CD4-positive, alpha-beta memory T cell (primary cell): Measurements from ENCODE around the gene HLA-A. TPM values are rescaled to one million over a fixed set of nuclear protein-coding genes. Genes with fewer than 3 reads are reported as not detected.
"Not testable (repeated sequence)": the region's sequence is repeated elsewhere in the genome, so short reads cannot be mapped to it uniquely, and the experiment has no call there.

Experiments
- CTCF ChIA-PET: fragments of 350-600 bp; sonication (Branson Sonifier 250); formaldehyde crosslinking; loops from one replicate; lab custom pipeline; 2021; ENCODE audit warnings: inconsistent platforms; ENCODE audit not compliant: partially characterized antibody; lab: Charles Lee
- POLR2A ChIA-PET: fragments of 350-600 bp; sonication (Branson Sonifier 250); formaldehyde crosslinking; loops from one replicate; lab custom pipeline; 2021; ENCODE audit not compliant: partially characterized antibody; lab: Charles Lee
- DNase-seq, 5 donors: peaks; one replicate each; pipeline versions ENCODE4 v3.0.0 to v3.0.0-alpha.2; 2020 to 2022; ENCODE audit warnings: mixed read lengths in 1 of 5
- H3K27ac ChIP-seq: one replicate; pipeline ENCODE4 v1.7.0; 2013; ENCODE audit warnings: low read depth, low read length
- H3K27me3 ChIP-seq: 2 replicates; pipeline ENCODE4 v1.7.0; 2013; ENCODE audit warnings: mild to moderate bottlenecking, low read length, moderate library complexity; ENCODE audit not compliant: insufficient read depth
- H3K36me3 ChIP-seq: 2 replicates; pipeline ENCODE4 v1.7.0; 2013; ENCODE audit warnings: mild to moderate bottlenecking, low read length, moderate library complexity; ENCODE audit not compliant: insufficient read depth
- H3K4me1 ChIP-seq: 2 replicates; pipeline ENCODE4 v1.7.0; 2013; ENCODE audit warnings: mild to moderate bottlenecking, low read length, moderate library complexity; ENCODE audit not compliant: insufficient read depth
- H3K4me3 ChIP-seq, 2 donors: one replicate each; pipeline ENCODE4 v1.7.0; 2013; ENCODE audit warnings: low read length in 2 of 2, mild to moderate bottlenecking in 1 of 2
- H3K9me3 ChIP-seq, 2 donors: one replicate each; pipeline ENCODE4 v1.7.0; 2013; ENCODE audit warnings: low read length in 2 of 2, control low read depth in 1 of 2; ENCODE audit not compliant: control insufficient read depth in 1 of 2
- H3K27ac Mint-ChIP-seq, 7 donors: one replicate each; pipeline ENCODE4 v1.8.0; 2020 to 2021; ENCODE audit warnings: mixed read lengths in 7 of 7, mild to moderate bottlenecking in 6 of 7, inconsistent platforms in 3 of 7, moderate library complexity in 3 of 7
- H3K27me3 Mint-ChIP-seq, 2 donors: one replicate each; pipeline ENCODE4 v1.8.0; 2020 to 2021; ENCODE audit warnings: mixed read lengths in 2 of 2
- H3K36me3 Mint-ChIP-seq, 2 donors: one replicate each; pipeline ENCODE4 v1.8.0; 2020 to 2021; ENCODE audit warnings: mixed read lengths in 2 of 2, inconsistent platforms in 1 of 2, mild to moderate bottlenecking in 1 of 2
- H3K4me1 Mint-ChIP-seq, 4 donors: one replicate each; pipeline ENCODE4 v1.8.0; 2020 to 2021; ENCODE audit warnings: mixed read lengths in 4 of 4, mild to moderate bottlenecking in 1 of 4
- H3K4me3 Mint-ChIP-seq, 8 donors: one replicate each; pipeline ENCODE4 v1.8.0; 2020 to 2021; ENCODE audit warnings: mixed read lengths in 8 of 8, mild to moderate bottlenecking in 7 of 8, moderate library complexity in 6 of 8, inconsistent platforms in 3 of 8
- H3K9me3 Mint-ChIP-seq, 8 donors: one replicate each; pipeline ENCODE4 v1.8.0; 2020 to 2021; ENCODE audit warnings: mixed read lengths in 8 of 8, mild to moderate bottlenecking in 5 of 8, inconsistent platforms in 3 of 8, moderate library complexity in 1 of 8
- intact Hi-C: fragments of 100-400 bp; cut with micrococcal nuclease; formaldehyde crosslinking; loops from one replicate; pipeline ENCODE4 v1.15.1; 2023
- polyA plus RNA-seq, 2 donors: library from polyadenylated mRNA; unstranded; fragments of 300-500 nt; fragmentation: Illumina TruSeq; gene quantifications; one replicate each; pipeline ENCODE4 v1.2.3, GENCODE V29; 2021
- total RNA-seq, 2 experiments: library from RNA; stranded (reverse); gene quantifications; one replicate each; pipeline ENCODE4 v1.2.3, GENCODE V29; 2021

The HLA-A gene
- total and polyA plus RNA-seq, 4 experiments from 2014 or later = 2,115 to 3,137 (median 2,561) TPM

- CTCF ChIA-PET, H3K27ac Mint-ChIP-seq, H3K4me3 ChIP-seq, intact Hi-C loops, DNase-seq, H3K36me3 ChIP-seq, H3K27ac ChIP-seq, H3K4me3 Mint-ChIP-seq, H3K9me3 Mint-ChIP-seq, POLR2A ChIA-PET, H3K9me3 ChIP-seq, H3K36me3 Mint-ChIP-seq: not testable (repeated sequence)
- peaks cover 15 to 17% of the 10 kb centered on the region in 2 donors for H3K27me3 Mint-ChIP-seq
- Histone ChIP-seq H3K4me1 (peaks cover 21% of the 10 kb centered on the region), H3K27me3 (peaks cover 17% of the 10 kb centered on the region)
- peaks cover 16 to 22% (median 19%) of the 10 kb centered on the region in 4 donors for H3K4me1 Mint-ChIP-seq
These were observed 37.7 kb downstream of the HLA-A start for GRCh38 chr6:29980013-29980412.

GRCh38 chr6:29980511-29980910, 38.2 kb downstream of the HLA-A start:
- POLR2A ChIA-PET = no interaction called here
- H3K27me3 Mint-ChIP-seq = peaks cover 11 to 12% of the 10 kb centered on the region in 2 donors

GRCh38 chr6:29981211-29981812, 39.0 kb downstream of the HLA-A start:
- Mint-ChIP-seq H3K4me1 (peaks cover 6 to 9% (median 8%) of the 10 kb centered on the region in 4 donors), H3K4me3 (no peak overlapping the region), H3K9me3 (peaks cover 0 to 3% (median 0%) of the 10 kb centered on the region in 8 donors), H3K27me3 (peaks cover 6% of the 10 kb centered on the region in 2 donors), H3K27ac (no peak overlapping the region), H3K36me3 (no peaks in the 10 kb centered on the region)
- Histone ChIP-seq H3K4me3 (no peak overlapping the region), H3K9me3 (no peaks in the 10 kb centered on the region), H3K36me3 (no peaks in the 10 kb centered on the region), H3K4me1 (peaks cover 8% of the 10 kb centered on the region), H3K27ac (no peak overlapping the region), H3K27me3 (peaks cover 5% of the 10 kb centered on the region)
- intact Hi-C loops = no loop called here
- POLR2A ChIA-PET = no interaction called here
- no peak for DNase-seq
- CTCF ChIA-PET = interaction anchor here (0.6 to 0.7 kb wide), 2 partner anchors 9 to 133 kb away, joined by 3 to 4 read pairs; no protein-coding TSS in a partner anchor

More at GRCh38 chr6:29980511-29980910, 38.2 kb downstream of the HLA-A start:
- Mint-ChIP-seq H3K27ac (no peak overlapping the region), H3K4me1 (peaks cover 12 to 17% (median 15%) of the 10 kb centered on the region in 4 donors), H3K36me3 (no peaks in the 10 kb centered on the region), H3K4me3 (no peak overlapping the region), H3K9me3 (peaks cover 0 to 3% (median 0%) of the 10 kb centered on the region in 8 donors)
- Histone ChIP-seq H3K9me3 (no peaks in the 10 kb centered on the region), H3K4me1 (peaks cover 16% of the 10 kb centered on the region), H3K27me3 (peaks cover 13% of the 10 kb centered on the region), H3K36me3 (no peaks in the 10 kb centered on the region), H3K4me3 (no peak overlapping the region), H3K27ac (no peak overlapping the region)
- DNase-seq = no peak
- intact Hi-C loops = no loop called here
- CTCF ChIA-PET = no interaction called here

DNA sequence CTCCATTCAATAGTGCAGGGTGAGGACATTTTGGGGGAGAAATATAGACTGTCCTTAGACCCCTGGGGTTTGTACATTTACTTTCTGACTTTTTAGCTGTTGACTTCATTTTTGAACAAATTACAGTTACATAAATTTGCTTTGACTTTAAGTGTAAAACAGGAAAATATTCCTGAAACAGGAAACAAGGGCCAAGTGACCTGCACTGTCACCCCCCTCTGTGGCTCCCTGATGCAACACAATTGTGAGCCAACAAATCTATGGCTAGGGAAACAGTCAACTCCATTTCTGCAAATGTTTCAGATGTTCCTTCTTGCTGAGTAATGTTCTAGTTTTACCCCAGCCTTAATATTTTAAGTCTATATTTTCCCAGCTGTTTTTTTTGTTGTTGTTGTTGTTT, 39.8 kb downstream of the HLA-A start:
- POLR2A ChIA-PET = no interaction called here
- Histone ChIP-seq H3K36me3 (no peaks in the 10 kb centered on the region), H3K27ac (no peak overlapping the region), H3K4me1 (peaks cover 3% of the 10 kb centered on the region), H3K9me3 (no peaks in the 10 kb centered on the region), H3K27me3 (peaks cover 4% of the 10 kb centered on the region), H3K4me3 (no peak overlapping the region)
- Mint-ChIP-seq H3K4me3 (no peak overlapping the region), H3K27ac (no peak overlapping the region), H3K9me3 (peaks cover 0 to 1% (median 0%) of the 10 kb centered on the region in 8 donors), H3K27me3 (peaks cover 2% of the 10 kb centered on the region in 2 donors), H3K4me1 (peaks cover 2 to 3% (median 3%) of the 10 kb centered on the region in 4 donors), H3K36me3 (no peaks in the 10 kb centered on the region)
- intact Hi-C loops = no loop called here
- no peak for DNase-seq
- CTCF ChIA-PET = interaction anchor here (0.6 to 0.7 kb wide), 2 partner anchors 8 to 133 kb away, joined by 3 to 4 read pairs; no protein-coding TSS in a partner anchor

DNA sequence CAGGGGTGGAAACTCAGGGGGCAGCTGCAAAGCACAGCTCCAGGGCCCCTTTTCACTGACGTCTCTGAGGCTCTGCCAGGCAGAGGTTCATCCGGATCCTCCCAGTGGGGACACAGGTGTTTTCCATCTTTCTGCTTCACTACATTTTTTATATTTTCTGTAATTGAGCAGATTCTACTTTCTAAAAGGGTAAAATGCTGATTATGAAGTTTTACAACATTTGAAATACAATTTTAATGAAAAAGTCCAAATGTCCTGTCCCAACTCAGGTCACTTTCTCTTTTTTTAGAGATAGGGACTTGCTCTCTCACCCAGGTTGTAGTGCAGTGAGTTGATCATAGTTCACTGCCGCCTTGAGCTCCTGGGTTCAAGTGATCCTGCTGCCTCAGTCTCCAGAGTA, 41.9 kb downstream of the HLA-A start:
- intact Hi-C loops = no loop called here
- CTCF ChIA-PET = no interaction called here

DNA sequence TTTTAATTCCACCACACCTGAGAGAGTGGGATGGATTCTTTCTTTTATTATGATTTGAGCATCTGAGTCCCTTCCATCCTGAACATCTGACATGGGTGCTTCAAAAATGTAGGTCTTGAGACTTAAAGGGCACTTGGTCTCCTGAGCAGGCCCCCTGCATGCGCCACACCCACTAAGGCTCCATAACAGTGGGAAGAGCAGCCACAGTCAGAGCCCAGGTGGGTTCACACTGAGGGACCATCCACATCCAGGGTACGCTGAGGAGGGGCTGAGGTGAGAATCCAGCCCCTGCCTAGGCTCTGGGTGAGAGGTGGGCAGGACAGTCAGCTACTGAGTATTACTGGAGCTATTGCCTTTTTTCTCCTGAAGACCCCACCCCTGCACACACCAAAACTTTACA, 42.7 kb downstream of the HLA-A start:
- ChIA-PET POLR2A (interaction anchor here (0.7 to 3.0 kb wide), 2 partner anchors 11 to 18 kb away, joined by 3 to 11 read pairs; no protein-coding TSS in a partner anchor), CTCF (interaction anchor here (1.3 to 1.4 kb wide), 2 partner anchors 8 to 17 kb away, joined by 3 to 5 read pairs; no protein-coding TSS in a partner anchor)
- Mint-ChIP-seq H3K9me3 (peaks cover 0 to 1% (median 0%) of the 10 kb centered on the region in 8 donors), H3K27ac (no peak overlapping the region), H3K4me3 (no peak overlapping the region), H3K4me1 (no peaks in the 10 kb centered on the region), H3K36me3 (no peaks in the 10 kb centered on the region), H3K27me3 (peaks cover 3 to 7% of the 10 kb centered on the region in 2 donors)
- Histone ChIP-seq H3K9me3 (no peaks in the 10 kb centered on the region), H3K27ac (no peak overlapping the region), H3K36me3 (no peaks in the 10 kb centered on the region), H3K4me1 (no peaks in the 10 kb centered on the region), H3K4me3 (no peak overlapping the region), H3K27me3 (no peaks in the 10 kb centered on the region)
- intact Hi-C loops = no loop called here
- DNase-seq = no peak

More for the DNA sequence above, 41.9 kb downstream of the HLA-A start:
- DNase-seq = no peak
- Histone ChIP-seq H3K4me3 (no peak overlapping the region), H3K27me3 (no peaks in the 10 kb centered on the region), H3K9me3 (no peaks in the 10 kb centered on the region), H3K27ac (no peak overlapping the region), H3K36me3 (no peaks in the 10 kb centered on the region), H3K4me1 (no peaks in the 10 kb centered on the region)
- Mint-ChIP-seq H3K27ac (no peak overlapping the region), H3K36me3 (no peaks in the 10 kb centered on the region), H3K27me3 (peaks cover 3 to 7% of the 10 kb centered on the region in 2 donors), H3K4me3 (no peak overlapping the region), H3K9me3 (peaks cover 0 to 1% (median 0%) of the 10 kb centered on the region in 8 donors), H3K4me1 (no peaks in the 10 kb centered on the region)
- POLR2A ChIA-PET = interaction anchor here (3.0 kb wide), 1 partner anchor 10 kb away, joined by 11 read pairs; no protein-coding TSS in a partner anchor

DNA sequence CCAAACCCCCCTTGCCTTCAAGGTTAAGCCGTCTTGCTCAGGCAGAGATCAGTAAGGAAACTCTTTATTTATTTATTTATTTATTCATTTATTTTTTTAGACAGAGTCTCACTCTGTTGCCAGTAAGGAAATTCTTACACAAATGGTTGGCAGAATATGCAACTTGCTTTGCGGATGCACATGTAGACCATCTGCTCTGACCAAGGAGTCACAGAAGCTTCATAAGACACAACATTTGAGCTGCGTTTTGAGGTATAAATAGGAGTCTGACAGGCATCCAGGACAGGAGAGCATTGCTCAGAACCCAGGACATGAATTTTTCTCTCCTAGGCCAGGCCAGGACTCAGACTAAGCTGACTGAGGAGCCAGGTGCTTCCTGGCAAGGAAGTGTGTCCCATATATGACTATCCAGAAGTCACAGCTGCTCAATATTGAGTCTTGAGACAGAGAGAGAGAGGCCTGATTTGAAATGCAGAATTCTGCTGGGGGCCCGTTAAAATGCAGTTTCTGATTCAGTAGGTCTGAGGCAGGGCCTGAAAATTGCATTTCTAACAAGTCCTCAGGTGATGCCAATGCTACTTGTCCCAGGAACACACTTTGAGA, 43.9 kb downstream of the HLA-A start:
- Mint-ChIP-seq H3K36me3 (no peaks in the 10 kb centered on the region), H3K9me3 (no peaks in the 10 kb centered on the region), H3K27me3 (peaks cover 3 to 7% of the 10 kb centered on the region in 2 donors), H3K4me1 (no peaks in the 10 kb centered on the region), H3K4me3 (no peak overlapping the region), H3K27ac (no peak overlapping the region)
- CTCF ChIA-PET = interaction anchor here (1.3 to 1.4 kb wide), 2 partner anchors 9 to 19 kb away, joined by 3 to 5 read pairs; no protein-coding TSS in a partner anchor
- H3K27me3 ChIP-seq = no peaks in the 10 kb centered on the region
- POLR2A ChIA-PET = interaction anchor here (3.0 kb wide), 1 partner anchor 12 kb away, joined by 11 read pairs; no protein-coding TSS in a partner anchor
- H3K36me3 ChIP-seq = no peaks in the 10 kb centered on the region
- no peaks in the 10 kb centered on the region for H3K4me1 ChIP-seq
- no peak overlapping the region for H3K4me3 ChIP-seq
- DNase-seq = no peak
- no peaks in the 10 kb centered on the region for H3K9me3 ChIP-seq
- no peak overlapping the region for H3K27ac ChIP-seq
- intact Hi-C loops = loop anchor here (2.0 kb wide), 1 partner anchor 221 kb away; no protein-coding TSS in a partner anchor
